GM19351 (cell line): ENCODE results near the gene PRSS33.

Source experiments
- ATAC-seq: cut with Tn5 transposase; IDR thresholded peaks from one replicate; pipeline ENCODE4 v1.9.1; 2021; ENCODE audit warnings: mild to moderate bottlenecking, moderate library complexity; ENCODE audit not compliant: unreplicated experiment

PRSS33 gene, protein sequence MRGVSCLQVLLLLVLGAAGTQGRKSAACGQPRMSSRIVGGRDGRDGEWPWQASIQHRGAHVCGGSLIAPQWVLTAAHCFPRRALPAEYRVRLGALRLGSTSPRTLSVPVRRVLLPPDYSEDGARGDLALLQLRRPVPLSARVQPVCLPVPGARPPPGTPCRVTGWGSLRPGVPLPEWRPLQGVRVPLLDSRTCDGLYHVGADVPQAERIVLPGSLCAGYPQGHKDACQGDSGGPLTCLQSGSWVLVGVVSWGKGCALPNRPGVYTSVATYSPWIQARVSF

DNA sequence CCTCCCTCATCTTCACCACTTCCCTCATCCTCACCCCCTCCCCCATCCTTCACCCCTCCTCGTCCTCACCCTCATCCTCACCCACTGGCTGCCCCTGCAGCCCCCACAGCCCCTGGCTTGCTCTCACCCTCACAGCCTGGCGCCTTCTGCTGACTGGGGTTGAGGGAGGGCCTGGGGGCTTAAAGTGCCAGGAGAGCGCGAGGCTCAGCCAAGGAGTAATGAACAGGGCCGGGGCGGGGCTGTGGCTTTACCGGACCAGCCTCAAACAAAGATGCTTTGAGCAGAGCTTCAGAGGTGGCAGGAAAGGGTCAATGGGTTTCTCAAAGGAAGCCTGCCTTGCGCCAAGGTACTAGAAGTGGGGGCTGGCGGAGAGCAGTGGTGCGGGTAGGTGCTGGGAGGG, at the start of gene PRSS33:
Gene PRSS33 (minus strand): TSS at position 155 of the 400 bp plus-strand sequence. CDS start 1,013 bp downstream, outside the sequence.
- no peak for ATAC-seq

DNA sequence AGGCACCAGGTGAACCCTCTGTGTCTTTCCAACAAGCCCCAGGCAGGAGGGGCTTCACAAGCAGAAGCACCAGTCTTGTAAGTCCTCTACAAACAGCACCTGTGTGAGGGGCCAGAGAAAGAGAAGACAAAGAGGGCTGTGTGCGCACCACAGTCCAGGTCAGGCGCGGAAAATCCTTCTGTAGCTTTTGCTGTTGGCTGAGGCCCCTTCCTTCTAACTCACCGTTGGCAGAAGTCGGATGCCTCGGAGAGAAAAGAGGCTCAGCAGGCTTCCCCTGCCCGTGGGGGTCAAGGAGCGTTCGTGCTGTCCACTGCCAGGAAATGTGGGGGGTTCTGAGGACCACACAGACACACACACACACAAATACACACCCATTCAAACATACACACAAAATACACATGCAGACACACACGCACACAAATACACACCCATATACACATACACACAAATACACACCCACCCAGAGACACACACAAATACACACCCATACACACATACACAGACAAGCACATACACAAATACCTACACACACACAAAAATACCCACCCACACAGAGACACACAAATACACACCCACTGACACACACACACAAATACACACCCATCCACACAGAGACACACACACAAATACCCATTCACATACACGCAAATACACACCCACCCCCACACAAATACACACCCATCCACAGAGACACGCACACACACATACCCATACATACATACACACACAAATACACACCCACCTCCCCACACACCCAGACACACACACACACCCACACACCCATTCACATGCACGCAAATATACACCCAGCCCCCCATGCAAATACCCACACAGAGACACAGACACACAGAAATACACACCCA, 49.5 kb upstream of the PRSS33 start:
- no peak for ATAC-seq

DNA sequence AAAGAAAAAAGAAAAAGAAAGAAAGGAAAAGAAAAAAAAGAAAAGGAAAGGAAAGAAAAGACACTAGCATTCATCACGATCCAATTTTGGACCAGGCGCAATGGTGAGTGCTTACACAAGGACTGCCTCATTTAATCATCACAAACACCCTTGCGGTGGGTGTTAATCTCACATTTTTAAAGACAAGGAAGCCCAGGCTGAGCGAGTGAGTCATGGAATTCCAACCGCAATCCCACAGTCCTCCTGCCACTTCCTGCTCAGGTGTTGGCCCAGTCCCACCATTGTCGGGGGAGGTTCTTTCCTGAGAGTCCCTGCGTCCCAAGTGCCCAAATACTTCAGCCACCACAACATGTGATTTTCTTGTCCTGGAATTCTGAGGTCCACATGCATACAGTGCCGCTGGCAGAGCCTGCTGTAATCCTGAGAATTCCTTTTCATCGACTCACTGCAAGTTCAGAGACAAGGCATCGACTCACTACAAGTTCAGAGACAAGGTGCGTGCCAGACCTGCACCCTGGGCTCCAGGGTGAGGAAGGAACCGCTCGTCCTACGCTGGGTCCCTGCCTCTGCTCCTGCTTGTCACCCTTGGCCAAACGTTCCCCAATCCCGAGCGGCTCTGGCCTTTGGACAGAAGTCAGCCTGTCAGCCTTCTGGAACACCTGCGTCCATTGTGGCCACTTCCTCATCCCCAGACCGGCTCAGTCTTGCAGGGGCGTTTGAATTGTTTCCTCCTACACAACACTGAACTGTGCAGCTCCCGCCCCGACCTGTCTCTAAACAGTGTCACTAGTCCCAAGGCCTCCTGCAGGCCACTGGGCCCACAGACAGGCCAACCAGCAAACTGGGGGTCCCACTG, 48.5 kb upstream of the PRSS33 start:
- ATAC-seq, result no peak

DNA sequence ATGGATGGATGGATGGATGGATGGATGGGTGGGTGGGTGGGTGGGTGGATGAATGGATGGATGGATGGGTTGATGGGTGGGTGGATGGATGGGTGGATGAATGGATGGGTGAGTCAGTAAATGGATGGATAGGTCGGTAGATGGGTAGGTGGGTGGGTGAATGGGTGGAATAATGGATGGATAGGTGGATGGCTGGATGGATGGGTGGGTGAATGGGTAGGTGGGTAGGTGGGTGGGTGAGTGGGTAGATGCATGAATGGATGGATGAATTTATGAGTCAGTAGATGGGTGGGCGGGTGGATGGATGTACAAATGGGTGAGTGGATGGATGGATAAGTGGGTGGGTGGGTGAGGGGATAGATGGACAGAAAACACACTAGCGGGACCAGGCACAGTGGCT, 47.6 kb upstream of the PRSS33 start:
- no peak for ATAC-seq

DNA sequence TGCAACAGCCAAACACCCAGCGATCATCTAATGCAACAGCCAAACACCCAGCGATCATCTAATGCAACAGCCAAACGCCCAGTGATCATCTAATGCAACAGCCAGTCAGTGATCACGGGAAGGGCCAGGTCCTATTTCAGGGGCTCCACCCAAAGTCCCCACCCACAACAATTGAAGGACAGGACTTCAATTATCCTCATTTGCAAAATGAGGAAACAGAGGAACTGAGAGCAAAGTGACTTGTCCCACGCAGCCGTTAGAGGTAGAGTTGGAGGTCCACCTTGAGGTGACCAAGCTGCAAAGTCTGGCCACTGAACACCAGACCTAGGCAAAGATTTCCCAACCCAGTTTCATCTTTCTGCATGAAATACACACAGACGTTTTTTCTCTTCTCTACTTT, 46.4 kb upstream of the PRSS33 start:
- no peak for ATAC-seq

DNA sequence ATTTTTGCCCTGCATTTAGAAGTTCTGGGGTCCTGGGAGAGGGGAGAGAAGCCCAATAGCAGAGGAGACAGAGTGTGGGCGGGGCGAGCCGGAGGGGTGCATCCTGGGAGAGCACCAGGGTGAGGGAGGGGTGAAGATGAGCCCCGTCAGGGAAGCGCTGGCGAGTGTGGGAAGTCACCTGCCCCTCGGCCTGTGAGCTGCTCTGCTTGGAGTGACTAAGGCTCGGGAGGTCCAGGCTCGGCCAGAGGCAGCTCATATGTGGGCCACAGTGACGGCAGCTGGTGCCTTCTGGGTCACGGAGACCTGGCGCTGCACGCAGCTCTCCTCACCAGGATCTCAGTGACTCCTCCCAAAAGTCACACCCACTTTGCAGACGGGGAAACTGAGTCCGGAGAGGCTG, 43.8 kb upstream of the PRSS33 start:
- ATAC-seq, result no peak

DNA sequence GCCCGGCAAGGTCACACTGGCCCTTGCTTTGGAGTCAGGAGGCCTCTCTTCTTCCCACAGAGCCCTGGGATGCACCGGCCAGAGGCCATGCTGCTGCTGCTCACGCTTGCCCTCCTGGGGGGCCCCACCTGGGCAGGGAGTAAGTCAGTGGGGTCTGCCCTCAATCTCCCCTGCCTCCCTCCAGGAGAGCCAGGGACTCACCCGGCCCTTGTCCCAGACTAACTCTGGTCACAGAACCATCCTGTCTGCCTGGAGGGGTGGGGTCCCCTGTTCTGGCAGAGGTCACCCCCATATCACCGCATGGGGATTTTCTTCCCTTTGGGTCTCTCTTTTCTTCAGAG, 43.0 kb upstream of the PRSS33 start:
- no peak for ATAC-seq

DNA sequence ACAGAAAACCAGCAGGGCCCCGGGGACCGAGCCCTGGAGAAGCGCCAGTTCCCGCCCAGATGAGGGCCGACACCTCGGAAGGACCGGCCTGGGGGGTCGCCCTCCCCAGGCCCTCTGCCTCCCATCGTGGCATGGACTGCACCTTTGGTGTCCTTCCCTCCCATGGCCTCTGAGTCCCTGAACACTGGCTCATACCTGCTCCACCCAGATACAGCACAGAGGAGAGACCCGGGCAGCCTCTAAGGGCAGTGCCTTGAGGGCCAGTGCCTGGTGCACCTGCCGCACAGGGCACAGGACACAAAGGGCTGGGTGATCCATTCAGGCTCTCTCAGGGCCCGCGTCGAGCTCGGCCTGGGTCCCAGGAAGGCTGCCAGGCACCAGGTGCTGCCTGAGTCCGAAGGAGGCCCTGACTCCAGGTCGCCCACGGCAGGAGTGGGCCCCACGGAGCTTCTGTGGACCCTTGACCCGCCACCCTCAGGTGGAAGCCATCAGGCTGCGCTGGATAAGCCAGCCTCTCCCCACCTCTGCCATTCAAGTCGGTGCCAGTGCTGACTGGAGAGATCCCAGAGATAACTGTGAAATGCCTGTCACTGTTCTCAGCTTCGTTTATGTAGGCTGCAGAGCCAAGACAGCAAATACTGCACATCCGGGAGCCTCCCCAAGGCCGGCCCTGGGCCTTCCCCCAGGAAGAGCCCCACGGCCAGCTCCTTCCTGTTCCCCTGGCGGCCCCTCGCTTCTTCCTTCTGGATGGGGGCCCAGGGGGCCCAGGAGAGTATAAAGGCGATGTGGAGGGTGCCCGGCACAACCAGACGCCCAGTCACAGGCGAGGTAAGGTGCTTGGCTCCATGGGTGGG, 42.4 kb upstream of the PRSS33 start, which contains the start of gene ZG16B:
Gene ZG16B (plus strand): TSS at position 803 of the 854 bp plus-strand sequence. CDS start 139 bp downstream, outside the sequence.
- ATAC-seq, result no peak

DNA sequence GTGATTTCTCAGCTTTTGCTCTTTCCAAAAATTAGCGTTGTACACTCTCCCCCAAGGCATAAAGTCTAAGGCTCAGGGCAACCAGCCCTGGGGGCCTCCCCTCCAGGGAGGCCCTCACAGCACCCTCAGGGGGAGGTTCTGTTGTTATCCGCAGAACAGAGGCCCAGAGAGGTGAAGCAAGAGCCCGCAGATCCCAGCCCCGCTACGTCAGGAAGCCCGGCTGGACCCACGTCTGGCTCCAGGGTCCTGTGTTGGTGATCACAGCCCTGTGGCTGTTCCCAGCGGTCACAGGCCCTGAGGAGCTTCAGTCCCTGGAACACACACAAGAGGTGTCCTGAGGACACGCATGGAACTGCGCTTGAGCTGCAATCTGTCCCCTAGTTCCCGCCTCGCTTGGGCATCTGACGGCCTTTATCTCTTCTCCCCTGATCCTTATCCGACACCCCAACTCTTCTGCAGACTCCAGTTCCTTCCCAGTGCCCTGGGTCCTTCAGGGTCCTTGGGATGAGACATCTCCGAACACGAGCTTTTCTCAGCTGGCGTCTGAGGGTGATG, 41.6 kb upstream of the PRSS33 start:
- no peak for ATAC-seq

DNA sequence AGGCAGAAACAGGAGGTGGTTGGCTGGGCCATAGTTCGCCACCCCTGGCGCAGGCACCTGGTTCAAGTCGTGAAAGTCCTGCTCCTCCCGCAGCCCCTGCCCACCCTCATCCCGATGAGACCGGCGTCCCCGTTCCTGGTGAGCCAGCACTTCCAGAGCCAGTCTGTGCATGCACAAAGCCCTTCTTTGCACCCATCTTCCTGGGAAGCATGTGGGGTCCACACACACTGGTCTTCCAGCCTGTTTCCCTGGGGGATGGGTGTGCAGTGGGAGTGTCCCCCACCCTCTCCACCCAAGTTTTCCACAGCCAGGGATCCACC, 41.1 kb upstream of the PRSS33 start:
- no peak for ATAC-seq

DNA sequence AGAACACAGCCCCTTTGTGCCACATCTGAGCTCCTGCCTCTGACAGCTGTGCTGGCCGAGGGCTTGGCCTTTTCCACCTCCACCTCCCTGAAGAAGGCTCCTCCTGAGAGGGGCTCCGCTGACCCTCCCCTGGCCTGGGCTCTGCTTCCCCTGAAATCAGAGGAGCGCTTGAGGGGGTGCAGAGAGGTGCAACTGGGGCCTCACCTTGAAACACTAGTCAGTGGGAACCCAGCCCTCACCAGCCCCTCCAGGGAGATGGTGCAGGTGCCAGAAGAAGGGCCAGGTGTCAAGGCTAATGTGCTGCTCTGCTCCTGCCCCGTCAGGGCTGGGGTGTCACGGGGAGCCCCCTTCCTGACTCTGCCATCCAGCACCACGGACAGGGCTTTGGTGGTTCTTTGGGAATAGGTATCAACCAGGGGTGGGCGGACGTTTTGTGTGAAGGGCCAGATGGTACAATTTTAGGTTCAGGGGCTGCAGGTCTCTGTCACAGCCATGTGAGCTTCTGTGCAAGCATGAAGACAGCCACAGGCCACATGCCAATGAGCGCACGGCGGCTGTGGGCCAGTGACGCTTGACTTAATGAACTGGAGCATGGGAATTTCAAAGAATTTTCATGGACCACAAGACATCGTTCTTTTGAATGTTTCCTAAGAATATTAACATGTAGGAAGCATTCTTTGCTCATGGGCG, 40.6 kb upstream of the PRSS33 start:
- no peak for ATAC-seq

DNA sequence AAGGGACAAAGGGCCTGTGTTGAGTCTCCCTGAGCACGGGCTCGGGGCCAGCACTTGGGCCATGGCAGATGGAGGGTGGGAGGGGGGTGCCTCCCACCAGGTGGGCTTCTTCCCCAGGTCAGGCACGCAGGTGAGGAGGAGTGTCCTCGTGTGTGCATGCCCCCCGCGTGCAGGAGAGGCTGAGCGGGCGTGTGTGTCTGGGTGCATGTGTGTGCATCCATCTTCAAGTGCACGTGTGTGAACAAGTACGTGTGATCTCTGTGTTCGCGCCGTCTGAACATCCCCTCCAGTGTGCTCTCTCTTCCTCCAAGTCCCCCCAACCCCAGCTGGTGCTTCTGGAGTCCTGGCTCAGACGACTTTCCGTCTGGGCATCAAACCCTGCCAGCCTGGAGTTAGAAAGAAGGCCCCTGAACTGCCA, 40.0 kb upstream of the PRSS33 start:
- ATAC-seq, result no peak

DNA sequence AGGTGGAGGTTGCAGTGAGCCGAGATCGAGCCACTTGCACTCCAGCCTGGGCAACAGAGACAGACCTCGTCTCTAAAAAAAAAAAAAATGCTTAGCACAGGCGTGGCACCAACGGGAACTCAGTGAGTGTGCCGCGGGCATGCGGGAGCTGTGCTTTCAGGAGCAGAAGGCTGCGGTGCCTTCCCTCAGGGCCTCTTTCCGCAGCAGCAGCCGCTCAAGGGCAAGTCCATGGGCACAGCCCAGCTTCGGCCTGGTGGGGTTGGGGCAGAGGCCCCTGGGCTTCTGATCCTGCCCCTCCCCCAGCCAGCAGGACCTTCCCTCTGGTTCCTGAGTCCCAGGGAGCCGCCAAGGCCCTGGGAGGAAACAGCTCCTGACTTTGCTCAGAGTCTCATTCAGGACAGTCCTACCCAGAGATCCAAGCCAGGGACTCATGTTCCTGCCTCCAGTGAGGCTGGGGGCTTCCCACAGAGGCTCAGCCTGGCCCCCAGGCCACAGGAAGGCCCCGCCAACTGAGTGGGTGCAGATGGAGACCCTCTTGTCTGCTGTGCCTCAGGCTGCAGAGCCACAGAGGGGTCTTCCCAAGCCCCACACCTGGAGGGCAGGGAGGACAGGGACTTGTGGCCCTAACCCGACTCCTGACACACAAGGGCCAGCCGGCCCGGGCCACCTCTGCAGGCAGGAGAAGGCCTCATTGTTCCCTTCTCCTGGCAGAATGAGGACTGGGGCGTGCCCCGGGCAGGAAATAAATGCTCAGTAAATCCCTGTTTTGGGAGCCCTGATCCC, 39.4 kb upstream of the PRSS33 start:
- no peak for ATAC-seq

DNA sequence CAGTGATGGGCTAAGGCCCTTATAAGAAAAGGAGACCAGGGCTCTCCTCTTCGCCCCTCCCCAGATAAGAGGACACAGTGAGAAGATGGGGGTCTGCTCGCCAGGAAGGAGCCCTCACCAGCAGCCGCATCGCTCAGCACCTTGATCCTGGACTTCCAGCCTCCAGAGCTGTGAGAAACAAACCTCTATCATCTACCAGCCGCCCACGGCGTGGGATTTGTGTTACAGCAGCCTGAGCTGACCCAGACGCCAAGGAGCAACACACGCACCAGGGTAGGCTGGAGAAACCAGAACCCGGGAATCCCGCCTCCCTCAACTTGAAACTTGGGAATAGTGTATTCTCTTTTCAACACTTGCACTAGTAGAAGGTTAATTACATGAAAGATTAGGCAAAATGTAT, 38.5 kb upstream of the PRSS33 start:
- no peak for ATAC-seq

DNA sequence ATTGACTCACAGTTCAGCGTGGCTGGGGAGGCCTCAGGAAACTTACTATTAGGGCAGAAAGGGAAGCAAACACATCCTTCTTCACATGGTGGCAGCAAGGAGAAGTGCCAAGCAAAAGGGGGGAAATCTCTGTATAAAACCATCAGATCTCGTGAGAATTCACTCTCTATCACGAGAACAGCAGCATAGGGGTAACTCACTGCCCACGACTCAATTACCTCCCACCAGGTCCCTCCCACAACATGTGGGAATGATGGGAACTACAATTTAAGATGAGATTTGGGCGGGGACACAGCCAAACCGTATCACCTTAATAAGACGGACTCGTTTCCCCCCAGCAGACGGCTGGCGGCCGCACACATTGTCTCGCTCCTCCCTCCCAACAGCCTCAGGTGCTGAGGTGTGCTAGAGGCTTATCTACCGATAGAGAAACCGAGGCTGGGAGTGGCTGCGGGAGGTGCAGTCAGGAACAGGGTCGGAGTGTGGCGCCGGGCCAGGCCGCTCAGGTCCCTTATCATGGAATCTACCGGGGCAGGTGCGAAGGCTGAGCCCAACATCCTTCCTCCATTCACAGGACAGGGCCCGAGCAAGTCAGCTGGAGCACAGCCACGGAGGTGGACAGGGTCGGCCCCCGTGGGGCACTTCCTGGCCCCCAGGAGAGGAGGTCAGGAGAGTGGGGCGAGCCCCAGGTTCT, 37.8 kb upstream of the PRSS33 start:
- no peak for ATAC-seq

DNA sequence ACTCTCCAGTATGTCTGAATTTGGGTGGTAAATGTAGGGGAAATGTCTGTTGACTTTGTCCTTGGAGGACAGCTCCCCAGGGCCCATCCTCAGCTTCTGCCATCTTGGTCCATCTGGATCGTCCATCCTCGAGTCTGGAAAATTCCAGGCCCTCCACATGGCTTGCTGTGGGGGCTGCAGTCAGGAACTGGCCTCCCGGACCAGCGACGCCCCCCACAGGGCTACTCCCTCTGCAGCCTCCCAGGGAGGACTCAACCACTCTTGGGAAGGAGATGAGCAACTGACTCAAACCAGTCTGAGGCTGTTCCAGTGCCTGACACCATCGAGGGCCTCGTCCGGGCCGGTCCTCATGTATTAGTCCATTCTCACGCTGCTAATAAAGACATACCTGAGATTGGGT, 37.3 kb upstream of the PRSS33 start:
- no peak for ATAC-seq

DNA sequence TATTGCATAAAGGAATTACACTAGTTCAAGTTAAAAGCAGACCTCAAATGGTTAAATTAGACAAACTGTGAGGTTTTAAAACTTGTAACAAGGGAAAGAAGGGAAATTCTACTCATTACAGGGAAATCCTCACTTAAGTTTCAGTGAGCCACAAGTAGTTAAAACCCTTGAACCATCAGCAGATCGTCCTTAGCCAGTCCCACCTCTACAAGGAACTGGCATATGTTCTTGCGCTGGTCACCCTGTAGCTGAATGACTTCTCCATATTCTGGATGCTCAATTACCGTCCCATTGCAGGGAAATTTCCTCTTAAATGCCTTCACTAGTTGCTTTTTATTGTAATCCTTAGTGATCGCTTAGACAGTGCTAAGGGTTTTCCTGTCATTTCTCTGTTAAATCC, 35.1 kb upstream of the PRSS33 start:
- ATAC-seq, result no peak

DNA sequence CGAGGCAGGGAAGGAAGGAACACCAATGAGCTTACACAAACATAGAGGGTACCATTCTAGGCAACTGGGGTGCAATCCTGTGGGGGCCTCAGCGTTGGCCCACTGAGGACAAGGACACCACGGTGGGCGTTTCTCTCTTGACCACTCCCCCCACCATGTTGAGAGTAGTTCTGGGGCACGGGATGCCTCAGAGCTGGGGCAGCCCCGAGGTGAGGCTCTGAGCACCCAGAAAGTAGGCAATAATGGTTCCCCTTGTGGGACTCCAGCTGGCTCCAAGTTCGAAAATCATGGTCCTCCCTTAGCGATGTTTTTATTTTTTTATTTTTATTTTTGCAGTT, 34.8 kb upstream of the PRSS33 start:
- no peak for ATAC-seq
